ENCODE results near the gene SLC25A44. TPM values are rescaled to one million over a fixed set of nuclear protein-coding genes. Genes with fewer than 3 reads are reported as not detected.

SLC25A44 gene, protein sequence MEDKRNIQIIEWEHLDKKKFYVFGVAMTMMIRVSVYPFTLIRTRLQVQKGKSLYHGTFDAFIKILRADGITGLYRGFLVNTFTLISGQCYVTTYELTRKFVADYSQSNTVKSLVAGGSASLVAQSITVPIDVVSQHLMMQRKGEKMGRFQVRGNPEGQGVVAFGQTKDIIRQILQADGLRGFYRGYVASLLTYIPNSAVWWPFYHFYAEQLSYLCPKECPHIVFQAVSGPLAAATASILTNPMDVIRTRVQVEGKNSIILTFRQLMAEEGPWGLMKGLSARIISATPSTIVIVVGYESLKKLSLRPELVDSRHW
- 10 to 100 TPM in 6 of 7 donors, 1 to 10 TPM in 1; 6.8 to 20.9 (median 16.8) TPM for total RNA-seq
- 10 to 100 TPM in 1 of 2 donors, 1 to 10 TPM in 1; 7.3 to 21.0 TPM for polyA plus RNA-seq
- long read RNA-seq, donor 1, partial matches to known transcripts, result 0 of 4 reads
- long read RNA-seq, donor 1, other reads (novel, unspliced or antisense), result 3 of 4 reads
- long read RNA-seq, donor 2, partial matches to known transcripts, result 0 of 4 reads
- long read RNA-seq, donor 2, other reads (novel, unspliced or antisense), result 0 of 4 reads
- long read RNA-seq, donor 3, full-length matches to known transcripts, result 29 of 38 reads
- long read RNA-seq, donor 3, partial matches to known transcripts, result 1 of 38 reads
- long read RNA-seq, donor 3, other reads (novel, unspliced or antisense), result 8 of 38 reads

GRCh38 chr1:156193488-156194299 lies at the start of gene SLC25A44:
Gene SLC25A44, plus strand, starts transcription at chr1:156194104. Its CDS starts 5,744 bp downstream, at chr1:156199848.
- Histone ChIP-seq H3K36me3 (no peaks in the 10 kb centered on the region), H3K4me1 (ENCODE audit: insufficient read depth) (no peaks in the 10 kb centered on the region), H3K27me3 (no peaks in the 10 kb centered on the region), H3K27ac (peak within 1 kb of the TSS in 1 of 2 donors; percentile 57), H3K4me3 (peak within 1 kb of the TSS; percentile 97), H3K9me3 (no peaks in the 10 kb centered on the region)
- DNase-seq, result peak; percentile 96 to 99 (median 98)
- WGBS, 3 donors, result 2 to 4% (median 2%) methylated on average over 59 of the region's 59 CpGs
- intact Hi-C loops (cut with DNase I), result no loop called here
- TF ChIP-seq POLR2A (IDR thresholded peaks at IDR 0.05) (peak; percentile 45), CTCF (IDR thresholded peaks at IDR 0.05) (peak; percentile 68 to 84 (median 72)), EP300 (IDR thresholded peaks at IDR 0.05) (peak; percentile 90)

DNA sequence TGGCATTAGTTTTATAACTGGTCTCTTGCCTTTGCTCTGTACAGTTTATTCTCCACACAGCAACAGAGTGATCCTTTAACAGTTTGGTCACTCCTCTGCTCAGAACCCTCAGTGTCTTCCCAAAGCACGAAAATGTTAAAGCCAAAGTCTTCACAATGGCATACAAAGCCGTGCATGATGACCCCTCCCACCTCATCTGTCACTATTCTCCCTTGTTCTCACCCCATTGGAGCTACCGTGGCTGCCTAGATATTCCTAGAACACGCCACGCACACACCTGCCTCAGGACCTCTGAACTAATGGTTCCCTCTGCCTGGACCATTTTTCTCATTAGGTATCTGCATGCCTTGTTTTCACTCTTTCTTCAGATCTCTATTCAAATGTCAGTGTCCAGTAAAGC lies 49.2 kb upstream of the SLC25A44 start:
- TF ChIP-seq CTCF (IDR thresholded peaks at IDR 0.05), result no peak
- no peak for TF ChIP-seq EP300 (IDR thresholded peaks at IDR 0.05)
- no peak for TF ChIP-seq POLR2A (IDR thresholded peaks at IDR 0.05)
- WGBS, 3 donors, result 37 to 49% (median 41%) methylated on average over 5 of the region's 5 CpGs
- Histone ChIP-seq H3K27ac (no peak overlapping the region), H3K36me3 (no peaks in the 10 kb centered on the region), H3K9me3 (no peaks in the 10 kb centered on the region), H3K4me1 (ENCODE audit: insufficient read depth) (peaks cover 10% of the 10 kb centered on the region), H3K4me3 (no peak overlapping the region), H3K27me3 (no peaks in the 10 kb centered on the region)
- no peak for DNase-seq
- intact Hi-C loops (cut with DNase I), result loop anchor here in 1 of 4 donors (5.0 kb wide), 1 partner anchor 173 kb away; no protein-coding TSS in a partner anchor

DNA sequence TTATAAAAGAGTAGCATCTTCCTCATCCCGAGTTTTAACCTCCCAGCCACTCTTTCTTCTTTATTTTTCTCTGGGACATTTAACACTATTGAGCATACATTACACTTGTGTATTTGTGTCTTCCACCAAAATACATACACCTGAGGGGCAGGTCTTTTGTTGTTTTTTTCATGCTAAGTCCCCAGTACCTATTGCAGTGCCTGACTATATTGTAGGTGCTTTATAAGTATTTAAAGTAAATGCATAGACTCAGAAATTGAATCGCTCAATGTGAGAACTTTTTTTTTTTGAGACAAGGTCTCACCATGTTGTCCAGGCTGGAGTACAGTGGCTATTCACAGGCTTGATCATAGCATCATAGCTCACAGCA lies 48.3 kb upstream of the SLC25A44 start:
- TF ChIP-seq POLR2A (IDR thresholded peaks at IDR 0.05), result no peak
- no peak for TF ChIP-seq CTCF (IDR thresholded peaks at IDR 0.05)
- TF ChIP-seq EP300 (IDR thresholded peaks at IDR 0.05), result no peak
- no peak for DNase-seq
- WGBS, 3 donors, result 36 to 52% (median 41%) methylated on average over 2 of the region's 2 CpGs
- intact Hi-C loops (cut with DNase I), result loop anchor here (2.0 to 5.0 kb wide), 2 partner anchors 79 to 172 kb away; no protein-coding TSS in a partner anchor
- H3K4me1 ChIP-seq (ENCODE audit: insufficient read depth), result peaks cover 10% of the 10 kb centered on the region
- no peak overlapping the region for H3K4me3 ChIP-seq
- no peak overlapping the region for H3K27ac ChIP-seq
- no peaks in the 10 kb centered on the region for H3K9me3 ChIP-seq
- no peaks in the 10 kb centered on the region for H3K27me3 ChIP-seq
- no peaks in the 10 kb centered on the region for H3K36me3 ChIP-seq
